ENCODE data around the gene TEK. TPM values are rescaled to one million over a fixed set of nuclear protein-coding genes. Genes with fewer than 3 reads are reported as not detected.

Gene TEK
- total RNA-seq, 1 donor from 2014 or later, result 21.7 TPM

- intact Hi-C loops (cut with micrococcal nuclease), result no loop called here
- Histone ChIP-seq H3K4me1 (peaks cover 10% of the 10 kb centered on the region), H3K27ac (replicated peaks) (no peak overlapping the region), H3K27me3 (ENCODE audit: low read depth) (no peaks in the 10 kb centered on the region), H3K9me3 (replicated peaks) (peaks cover 17% of the 10 kb centered on the region), H3K4me3 (no peak overlapping the region), H3K36me3 (peaks cover 29% of the 10 kb centered on the region)
- no peak for TF ChIP-seq CTCF (IDR thresholded peaks at IDR 0.05; ENCODE audit: borderline replicate concordance)
- no peak for DNase-seq
These were observed 67.9 kb downstream of the TEK start for GRCh38 chr9:27176971-27177370.

- no peak for TF ChIP-seq CTCF (IDR thresholded peaks at IDR 0.05; ENCODE audit: borderline replicate concordance)
- intact Hi-C loops (cut with micrococcal nuclease), result no loop called here
- no peak overlapping the region for H3K27ac ChIP-seq (replicated peaks)
- no peaks in the 10 kb centered on the region for H3K27me3 ChIP-seq (ENCODE audit: low read depth)
- H3K4me1 ChIP-seq, result peaks cover 28% of the 10 kb centered on the region
- DNase-seq, result no peak
- H3K9me3 ChIP-seq (replicated peaks), result peaks cover 17% of the 10 kb centered on the region
- peaks cover 20% of the 10 kb centered on the region for H3K36me3 ChIP-seq
- H3K4me3 ChIP-seq, result no peak overlapping the region
These were observed 70.3 kb downstream of the TEK start for GRCh38 chr9:27179245-27179865.

- TF ChIP-seq CTCF (IDR thresholded peaks at IDR 0.05; ENCODE audit: borderline replicate concordance), result no peak
- H3K36me3 ChIP-seq, result peaks cover 17% of the 10 kb centered on the region
- H3K27ac ChIP-seq (replicated peaks), result no peak overlapping the region
- no peaks in the 10 kb centered on the region for H3K27me3 ChIP-seq (ENCODE audit: low read depth)
- no peak overlapping the region for H3K4me3 ChIP-seq
- H3K4me1 ChIP-seq, result peaks cover 40% of the 10 kb centered on the region
- peaks cover 17% of the 10 kb centered on the region for H3K9me3 ChIP-seq (replicated peaks)
- no peak for DNase-seq
- intact Hi-C loops (cut with micrococcal nuclease), result no loop called here
These were observed 72.4 kb downstream of the TEK start for GRCh38 chr9:27181381-27181780.

GRCh38 chr9:27182421-27182820 is 73.4 kb downstream of the TEK start:
- H3K27me3 ChIP-seq (ENCODE audit: low read depth), result no peaks in the 10 kb centered on the region
- DNase-seq, result no peak
- no peak overlapping the region for H3K4me3 ChIP-seq
- H3K27ac ChIP-seq (replicated peaks), result no peak overlapping the region
- intact Hi-C loops (cut with micrococcal nuclease), result no loop called here
- H3K4me1 ChIP-seq, result peaks cover 37% of the 10 kb centered on the region
- peaks cover 21% of the 10 kb centered on the region for H3K36me3 ChIP-seq
- H3K9me3 ChIP-seq (replicated peaks), result peaks cover 16% of the 10 kb centered on the region
- TF ChIP-seq CTCF (IDR thresholded peaks at IDR 0.05; ENCODE audit: borderline replicate concordance), result no peak

GRCh38 chr9:27183131-27183530 is 74.1 kb downstream of the TEK start:
- no peak overlapping the region for H3K4me3 ChIP-seq
- no peak for DNase-seq
- no peaks in the 10 kb centered on the region for H3K27me3 ChIP-seq (ENCODE audit: low read depth)
- TF ChIP-seq CTCF (IDR thresholded peaks at IDR 0.05; ENCODE audit: borderline replicate concordance), result no peak
- intact Hi-C loops (cut with micrococcal nuclease), result no loop called here
- H3K4me1 ChIP-seq, result peaks cover 37% of the 10 kb centered on the region
- peaks cover 8% of the 10 kb centered on the region for H3K9me3 ChIP-seq (replicated peaks)
- H3K36me3 ChIP-seq, result peaks cover 16% of the 10 kb centered on the region
- H3K27ac ChIP-seq (replicated peaks), result no peak overlapping the region
